CD4-positive, alpha-beta T cell (primary cell): ENCODE measurements around the gene SPSB3. TPM values are rescaled to one million over a fixed set of nuclear protein-coding genes. Genes with fewer than 3 reads are reported as not detected.
"Not testable (repeated sequence)": the region's sequence is repeated elsewhere in the genome, so short reads cannot be mapped to it uniquely, and the experiment has no call there.

Source experiments
- ATAC-seq: fragments of 200-7000 bp; cut with Tn5 transposase; one replicate; pipeline ENCODE4 v1.10.0; 2022; ENCODE audit warnings: mild to moderate bottlenecking; ENCODE audit not compliant: poor library complexity
- CTCF ChIA-PET: fragments of 350-600 bp; sonication (Branson Sonifier 250); formaldehyde crosslinking; loops from one replicate; lab custom pipeline; 2021; ENCODE audit warnings: antibody characterized with exemption, inconsistent platforms; lab: Charles Lee
- POLR2A ChIA-PET: fragments of 350-600 bp; sonication (Branson Sonifier 250); formaldehyde crosslinking; loops from one replicate; lab custom pipeline; 2021; ENCODE audit warnings: antibody characterized with exemption, inconsistent platforms; lab: Charles Lee
- DNase-seq, 14 experiments: peaks; one replicate each; pipeline ENCODE4 v3.0.0-alpha.2; 2013 to 2020; ENCODE audit warnings: mixed read lengths in 2 of 14
- H3K27ac ChIP-seq, 2 donors: one replicate each; pipeline versions ENCODE4 v1.5.1 to v1.7.0; 2013; ENCODE audit warnings: low read length in 2 of 2, low read depth in 1 of 2, mild to moderate bottlenecking in 1 of 2
- H3K27me3 ChIP-seq, 2 experiments: 1 replicate in 1 of 2; 2 replicates in 1 of 2; pipeline versions ENCODE4 v1.6.1 to v1.7.0; 2013; ENCODE audit warnings: low read length in 2 of 2, control low read depth in 1 of 2, mild to moderate bottlenecking in 1 of 2, moderate library complexity in 1 of 2; ENCODE audit not compliant: insufficient read depth in 2 of 2, control insufficient read depth in 1 of 2
- H3K36me3 ChIP-seq: one replicate; pipeline ENCODE4 v1.6.1; 2013; ENCODE audit warnings: low read length, control low read depth; ENCODE audit not compliant: insufficient read depth
- H3K4me1 ChIP-seq: one replicate; pipeline ENCODE4 v1.6.1; 2013; ENCODE audit warnings: low read length, control low read depth; ENCODE audit not compliant: insufficient read depth
- H3K4me3 ChIP-seq: one replicate; pipeline ENCODE4 v1.5.1; 2013; ENCODE audit warnings: mild to moderate bottlenecking, low read length, moderate library complexity
- H3K9me3 ChIP-seq, 2 experiments: 1 replicate in 1 of 2; 2 replicates in 1 of 2; pipeline versions ENCODE4 v1.6.1 to v1.7.0; 2013; ENCODE audit warnings: low read length in 2 of 2, mild to moderate bottlenecking in 2 of 2, control low read depth in 1 of 2, moderate library complexity in 1 of 2; ENCODE audit not compliant: control insufficient read depth in 1 of 2, insufficient read depth in 1 of 2
- H3K27ac Mint-ChIP-seq: one replicate; pipeline ENCODE4 v1.8.0; 2020; ENCODE audit warnings: mixed read lengths
- H3K27me3 Mint-ChIP-seq: one replicate; pipeline ENCODE4 v1.8.0; 2021; ENCODE audit warnings: mixed read lengths
- H3K36me3 Mint-ChIP-seq: one replicate; pipeline ENCODE4 v1.8.0; 2021; ENCODE audit warnings: low read depth, mixed read lengths
- H3K4me1 Mint-ChIP-seq: one replicate; pipeline ENCODE4 v1.8.0; 2021; ENCODE audit warnings: low read depth, mixed read lengths
- H3K4me3 Mint-ChIP-seq: one replicate; pipeline ENCODE4 v1.8.0; 2020; ENCODE audit warnings: mild to moderate bottlenecking, mixed read lengths
- H3K9me3 Mint-ChIP-seq: one replicate; pipeline ENCODE4 v1.8.0; 2020; ENCODE audit warnings: mixed read lengths
- intact Hi-C, 2 experiments: fragments of 100-400 bp; cut with DNase I in 1 of 2; cut with micrococcal nuclease in 1 of 2; formaldehyde crosslinking; loops; one replicate each; pipeline versions ENCODE4 v1.15.1 to v1.9.0; 2023 to 2025; cut with DNase I, micrococcal nuclease
- total RNA-seq, 174 experiments: library from RNA in 2 of 174; stranded (reverse) in 2 of 174; gene quantifications; one replicate each; pipeline ENCODE4 v1.2.3 and lab custom pipeline; 2021 to 2026
- TF ChIP-seq, protein P1 (sequence below): fragments of 200-600 bp; IDR thresholded peaks from one replicate; pipeline ENCODE4 v1.8.0; 2022; ENCODE audit warnings: antibody characterized with exemption, mild to moderate bottlenecking

Gene SPSB3
- total RNA-seq, 2 experiments from 2014 or later, result 86.3 to 87.6 TPM

DNA sequence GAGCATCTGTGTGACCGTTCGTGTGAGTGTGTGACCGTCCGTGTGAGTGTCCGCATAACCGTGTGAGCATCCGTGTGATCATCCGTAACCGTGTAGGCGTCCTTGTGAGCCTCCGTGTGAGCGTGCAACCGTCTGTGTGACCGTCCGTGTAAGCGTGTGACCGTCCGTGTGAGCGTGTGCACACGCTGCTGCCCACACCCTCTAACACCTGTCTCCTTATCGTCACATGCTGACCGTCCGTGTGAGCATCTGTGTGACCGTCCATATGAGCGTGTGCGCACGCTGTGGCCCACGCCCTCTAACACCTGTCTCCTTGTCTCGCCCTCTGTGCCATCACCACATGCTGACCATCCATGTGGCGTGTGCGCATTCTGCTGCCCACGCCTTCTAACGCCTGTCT lies 42.1 kb downstream of the SPSB3 start:
- intact Hi-C loops, result no loop called here
- H3K36me3 Mint-ChIP-seq, result peaks cover 16% of the 10 kb centered on the region
- H3K4me1 ChIP-seq, result peaks cover 9% of the 10 kb centered on the region
- H3K27me3 Mint-ChIP-seq, result no peaks in the 10 kb centered on the region
- H3K4me3 Mint-ChIP-seq, result no peak overlapping the region
- no peaks in the 10 kb centered on the region for H3K4me1 Mint-ChIP-seq
- POLR2A ChIA-PET, result no interaction called here
- ATAC-seq, result no peak
- H3K36me3 ChIP-seq, result peaks cover 25% of the 10 kb centered on the region
- DNase-seq, result no peak
- peaks cover 0 to 19% of the 10 kb centered on the region in 2 experiments for H3K9me3 ChIP-seq
- no peaks in the 10 kb centered on the region for H3K9me3 Mint-ChIP-seq
- CTCF ChIA-PET, result no interaction called here
- H3K27ac ChIP-seq, result no peak overlapping the region
- TF ChIP-seq, protein P1, sequence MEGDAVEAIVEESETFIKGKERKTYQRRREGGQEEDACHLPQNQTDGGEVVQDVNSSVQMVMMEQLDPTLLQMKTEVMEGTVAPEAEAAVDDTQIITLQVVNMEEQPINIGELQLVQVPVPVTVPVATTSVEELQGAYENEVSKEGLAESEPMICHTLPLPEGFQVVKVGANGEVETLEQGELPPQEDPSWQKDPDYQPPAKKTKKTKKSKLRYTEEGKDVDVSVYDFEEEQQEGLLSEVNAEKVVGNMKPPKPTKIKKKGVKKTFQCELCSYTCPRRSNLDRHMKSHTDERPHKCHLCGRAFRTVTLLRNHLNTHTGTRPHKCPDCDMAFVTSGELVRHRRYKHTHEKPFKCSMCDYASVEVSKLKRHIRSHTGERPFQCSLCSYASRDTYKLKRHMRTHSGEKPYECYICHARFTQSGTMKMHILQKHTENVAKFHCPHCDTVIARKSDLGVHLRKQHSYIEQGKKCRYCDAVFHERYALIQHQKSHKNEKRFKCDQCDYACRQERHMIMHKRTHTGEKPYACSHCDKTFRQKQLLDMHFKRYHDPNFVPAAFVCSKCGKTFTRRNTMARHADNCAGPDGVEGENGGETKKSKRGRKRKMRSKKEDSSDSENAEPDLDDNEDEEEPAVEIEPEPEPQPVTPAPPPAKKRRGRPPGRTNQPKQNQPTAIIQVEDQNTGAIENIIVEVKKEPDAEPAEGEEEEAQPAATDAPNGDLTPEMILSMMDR, result no peak
- no peaks in the 10 kb centered on the region for H3K27me3 ChIP-seq
- H3K27ac Mint-ChIP-seq, result no peak overlapping the region
- no peak overlapping the region for H3K4me3 ChIP-seq

DNA sequence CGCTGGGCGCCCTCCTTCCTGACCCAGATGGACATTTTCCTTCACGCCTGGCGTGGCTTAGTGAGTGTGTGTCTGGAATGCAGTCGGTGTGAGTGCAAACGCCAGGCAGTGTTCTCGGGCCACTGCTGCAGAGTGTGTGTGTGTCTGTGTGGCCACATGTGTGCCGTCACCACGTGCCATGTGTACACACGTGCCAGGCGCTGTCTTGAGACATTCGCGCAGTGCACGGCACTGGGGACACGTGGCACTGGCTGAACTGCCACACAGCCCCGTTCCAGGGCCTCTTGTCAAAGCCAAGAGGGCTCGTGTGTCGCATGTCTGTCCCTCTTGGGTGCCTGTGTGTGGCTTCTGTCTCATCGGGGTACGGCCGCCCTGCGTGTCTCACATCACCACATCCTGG lies 47.6 kb downstream of the SPSB3 start:
- Mint-ChIP-seq H3K36me3 (peaks cover 8% of the 10 kb centered on the region), H3K27me3 (no peaks in the 10 kb centered on the region), H3K27ac (no peak overlapping the region), H3K9me3 (no peaks in the 10 kb centered on the region), H3K4me3 (no peak overlapping the region), H3K4me1 (no peaks in the 10 kb centered on the region)
- no peaks in the 10 kb centered on the region for H3K4me1 ChIP-seq
- CTCF ChIA-PET, result no interaction called here
- ATAC-seq (peak; percentile 37), DNase-seq (no peak)
- no peaks in the 10 kb centered on the region for H3K27me3 ChIP-seq
- no peak overlapping the region for H3K27ac ChIP-seq
- POLR2A ChIA-PET, result no interaction called here
- peaks cover 0 to 16% of the 10 kb centered on the region in 2 experiments for H3K9me3 ChIP-seq
- TF ChIP-seq, protein P1, result no peak
- peaks cover 34% of the 10 kb centered on the region for H3K36me3 ChIP-seq
- H3K4me3 ChIP-seq, result no peak overlapping the region
- intact Hi-C loops, result no loop called here

DNA sequence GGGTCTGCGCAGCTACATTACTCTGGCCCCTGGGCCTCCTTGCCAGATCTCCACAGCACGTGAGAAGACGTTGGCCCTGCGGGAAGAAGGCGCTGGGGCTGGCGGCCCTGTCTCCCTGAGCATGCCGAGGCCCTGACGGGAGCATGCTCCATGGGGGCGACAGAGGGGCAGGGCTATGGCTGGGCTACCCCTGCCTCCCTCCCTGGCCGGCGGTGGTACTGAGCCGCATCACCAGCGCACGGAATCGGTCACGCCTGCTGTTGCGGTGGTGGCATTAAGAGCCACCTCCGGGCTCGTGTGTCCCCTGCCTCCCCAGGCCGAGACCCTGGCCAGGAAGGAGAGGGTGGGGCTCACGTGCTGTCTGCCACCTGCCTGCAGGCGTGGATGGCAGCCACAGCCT lies 48.2 kb downstream of the SPSB3 start:
- CTCF ChIA-PET, result no interaction called here
- Mint-ChIP-seq H3K4me3 (no peak overlapping the region), H3K4me1 (no peaks in the 10 kb centered on the region), H3K27me3 (no peaks in the 10 kb centered on the region), H3K9me3 (no peaks in the 10 kb centered on the region), H3K36me3 (peaks cover 15% of the 10 kb centered on the region), H3K27ac (no peak overlapping the region)
- Histone ChIP-seq H3K9me3 (peaks cover 0 to 9% of the 10 kb centered on the region in 2 experiments), H3K36me3 (peaks cover 41% of the 10 kb centered on the region), H3K27me3 (no peaks in the 10 kb centered on the region), H3K4me3 (no peak overlapping the region), H3K27ac (no peak overlapping the region), H3K4me1 (no peaks in the 10 kb centered on the region)
- intact Hi-C loops, result no loop called here
- POLR2A ChIA-PET, result no interaction called here
- TF ChIP-seq, protein P1, result no peak
- DNase-seq (peak in 1 of 14 experiments; percentile 16), ATAC-seq (no peak)

DNA sequence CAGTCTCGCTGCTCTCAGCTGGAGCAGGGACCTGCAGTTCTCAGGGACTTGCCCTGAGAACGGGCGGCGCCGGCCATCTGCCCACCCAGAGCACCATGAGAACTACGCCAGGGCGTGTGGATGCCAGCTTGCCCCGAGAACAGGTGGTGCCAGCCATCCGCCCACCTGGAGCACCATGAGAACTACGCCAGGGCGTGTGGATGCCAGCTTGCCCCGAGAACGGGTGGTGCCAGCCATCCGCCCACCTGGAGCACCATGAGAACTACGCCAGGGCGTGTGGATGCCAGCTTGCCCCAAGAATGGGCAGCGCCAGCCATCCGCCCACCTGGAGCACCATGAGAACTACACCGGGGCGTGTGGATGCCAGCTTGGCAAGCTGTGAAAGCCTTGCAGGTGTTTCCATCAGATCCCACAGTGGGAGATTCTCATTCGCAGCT lies 49.8 kb downstream of the SPSB3 start:
- H3K27me3 Mint-ChIP-seq, intact Hi-C loops, DNase-seq, H3K4me1 Mint-ChIP-seq, H3K9me3 Mint-ChIP-seq, H3K9me3 ChIP-seq, H3K4me3 ChIP-seq, H3K4me1 ChIP-seq, H3K27ac ChIP-seq, H3K27ac Mint-ChIP-seq, H3K4me3 Mint-ChIP-seq, ATAC-seq, H3K27me3 ChIP-seq: not testable (repeated sequence)
- H3K36me3 ChIP-seq, result peaks cover 53% of the 10 kb centered on the region
- ChIA-PET CTCF (interaction anchor here (1.3 kb wide), 1 partner anchor 27 kb away, joined by 4 read pairs; the partner anchor contains the start of gene MAPK8IP3), POLR2A (interaction anchor here (0.6 to 1.1 kb wide), 2 partner anchors 11 to 190 kb away, joined by 3 read pairs; no protein-coding TSS in a partner anchor)
- peaks cover 24% of the 10 kb centered on the region for H3K36me3 Mint-ChIP-seq
